Limb (tissue), 2 donors: ENCODE data around the gene PSME1.
"Not testable (repeated sequence)": the region's sequence is repeated elsewhere in the genome, so short reads cannot be mapped to it uniquely, and the experiment has no call there.

Experiments used
- DNase-seq, 2 donors: peaks; one replicate each; pipeline ENCODE4 v3.0.0-alpha.2; 2016; ENCODE audit errors: extremely low spot score in 2 of 2

Gene PSME1

DNA sequence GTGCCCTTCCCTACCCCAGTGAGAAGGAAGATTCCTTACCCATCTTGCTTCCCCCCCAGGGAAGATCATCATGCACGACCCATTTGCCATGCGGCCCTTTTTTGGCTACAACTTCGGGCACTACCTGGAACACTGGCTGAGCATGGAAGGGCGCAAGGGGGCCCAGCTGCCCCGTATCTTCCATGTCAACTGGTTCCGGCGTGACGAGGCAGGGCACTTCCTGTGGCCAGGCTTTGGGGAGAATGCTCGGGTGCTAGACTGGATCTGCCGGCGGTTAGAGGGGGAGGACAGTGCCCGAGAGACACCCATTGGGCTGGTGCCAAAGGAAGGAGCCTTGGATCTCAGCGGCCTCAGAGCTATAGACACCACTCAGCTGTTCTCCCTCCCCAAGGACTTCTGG is 32.5 kb upstream of the PSME1 start:
- no peak for DNase-seq

DNA sequence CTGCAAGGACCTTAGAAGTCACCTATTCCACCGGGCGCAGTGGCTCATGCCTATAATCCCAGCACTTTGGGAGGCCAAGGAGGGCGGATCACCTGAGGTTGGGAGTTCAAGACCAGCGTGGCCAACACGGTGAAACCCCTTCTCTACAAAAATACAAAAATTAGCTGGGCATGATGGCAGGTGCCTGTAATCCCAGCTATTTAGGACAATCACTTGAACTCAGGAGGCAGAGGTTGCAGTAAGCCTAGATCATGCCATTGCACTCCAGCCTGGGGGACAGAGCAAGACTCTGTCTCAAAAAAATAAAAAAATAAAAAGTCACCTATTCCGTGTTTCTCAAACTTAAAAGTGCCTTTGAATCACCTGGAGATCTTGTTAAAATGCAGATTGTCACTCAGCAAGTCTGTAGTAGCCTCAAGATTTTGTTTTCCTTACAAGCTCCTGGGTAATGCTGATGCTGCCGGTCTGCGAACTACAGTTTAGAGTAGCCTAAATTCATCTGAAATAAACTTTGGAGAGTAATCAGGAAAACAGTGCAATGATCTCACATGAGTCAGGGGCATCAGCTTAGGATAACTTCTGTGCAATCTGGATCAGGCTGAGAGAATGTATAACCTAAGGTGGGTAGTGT is 30.3 kb upstream of the PSME1 start:
- DNase-seq, result not testable (repeated sequence)

DNA sequence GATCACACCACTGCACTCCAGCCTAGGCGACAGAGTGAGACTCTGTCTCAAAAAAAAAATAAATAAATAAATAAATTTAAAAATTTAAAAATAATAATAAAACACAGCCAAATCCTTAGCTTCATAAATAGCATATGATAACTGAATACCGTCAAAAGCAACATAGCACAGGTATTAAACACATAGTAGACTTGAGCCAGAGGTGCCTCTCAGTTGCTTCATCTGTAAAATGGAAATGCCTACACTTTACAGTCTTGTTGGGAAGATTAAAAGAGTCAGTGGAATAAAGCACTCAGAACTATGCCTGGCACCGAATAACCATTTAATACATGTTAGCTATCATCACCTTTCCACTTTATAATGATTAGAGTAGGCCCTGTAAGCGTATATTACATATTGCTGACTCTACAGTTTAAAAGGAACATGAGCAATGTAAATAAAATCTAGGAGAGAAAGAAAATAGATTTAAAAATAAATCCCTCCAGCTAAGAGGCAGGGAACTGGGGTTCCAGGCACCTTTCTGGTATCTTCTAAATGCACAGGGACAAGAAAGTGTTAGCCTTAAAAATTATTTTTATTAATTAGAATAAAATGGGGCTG is 29.2 kb upstream of the PSME1 start:
- no peak for DNase-seq

DNA sequence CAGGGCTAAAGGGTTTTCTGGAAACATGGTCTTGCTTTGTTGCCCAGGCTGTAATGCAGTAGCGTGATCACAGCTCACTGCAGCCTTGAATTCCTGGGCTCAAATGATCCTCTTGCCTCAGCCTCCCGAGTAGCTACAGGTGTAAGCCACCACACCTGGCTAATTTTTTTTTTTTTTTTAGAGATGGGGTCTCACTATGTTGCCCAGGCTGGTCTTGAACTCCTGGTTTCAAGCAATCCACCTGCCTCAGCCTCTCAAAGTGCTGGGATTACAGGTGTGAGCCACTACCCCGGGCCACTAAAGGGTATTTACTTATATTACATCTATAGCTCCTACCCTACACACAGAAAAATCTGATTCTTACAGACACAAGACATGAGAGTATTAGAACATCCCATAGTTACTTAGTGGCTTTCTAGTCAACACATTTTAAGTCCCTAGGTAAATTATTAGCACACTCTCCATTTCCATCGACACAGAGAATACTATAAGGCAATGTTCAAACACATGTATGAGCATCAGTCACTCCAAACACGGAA is 27.6 kb upstream of the PSME1 start:
- no peak for DNase-seq

DNA sequence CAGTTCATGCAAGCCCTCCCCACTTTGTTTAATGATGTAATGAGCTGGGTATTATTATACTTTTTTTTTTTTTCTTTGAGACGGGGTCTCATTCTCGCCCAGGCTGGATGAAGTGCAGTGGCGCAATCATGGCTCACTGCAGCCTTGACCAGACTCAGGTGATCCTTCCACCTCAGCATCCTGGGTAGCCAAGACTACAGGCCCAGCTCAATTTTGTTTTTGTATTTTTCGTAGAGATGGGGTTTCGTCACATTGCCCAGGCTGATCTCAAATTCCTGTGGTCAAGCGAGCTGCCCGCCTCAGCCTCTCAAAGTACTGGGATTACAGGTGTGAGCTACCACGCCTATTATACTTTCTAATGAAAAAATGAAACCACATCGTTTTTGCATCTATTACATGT is 25.9 kb upstream of the PSME1 start:
- no peak for DNase-seq

DNA sequence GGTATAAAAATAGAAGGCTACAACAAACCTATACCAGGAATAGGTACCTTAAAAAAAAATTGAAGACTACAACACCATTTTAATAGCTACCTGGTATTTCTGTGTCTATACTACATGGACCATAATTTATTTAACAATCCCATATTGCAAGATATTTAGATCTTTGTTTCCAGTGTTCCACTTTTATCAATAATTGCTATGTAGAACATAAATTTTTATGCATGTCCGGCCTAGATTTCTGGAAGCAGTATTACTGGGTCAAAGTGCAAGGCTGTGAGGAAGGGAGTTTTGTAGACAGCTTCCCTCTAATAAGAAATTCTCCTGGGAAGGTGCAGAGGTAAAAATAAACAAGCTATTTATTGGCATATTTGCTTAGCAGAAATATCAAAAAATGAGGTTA is 25.5 kb upstream of the PSME1 start:
- no peak for DNase-seq

DNA sequence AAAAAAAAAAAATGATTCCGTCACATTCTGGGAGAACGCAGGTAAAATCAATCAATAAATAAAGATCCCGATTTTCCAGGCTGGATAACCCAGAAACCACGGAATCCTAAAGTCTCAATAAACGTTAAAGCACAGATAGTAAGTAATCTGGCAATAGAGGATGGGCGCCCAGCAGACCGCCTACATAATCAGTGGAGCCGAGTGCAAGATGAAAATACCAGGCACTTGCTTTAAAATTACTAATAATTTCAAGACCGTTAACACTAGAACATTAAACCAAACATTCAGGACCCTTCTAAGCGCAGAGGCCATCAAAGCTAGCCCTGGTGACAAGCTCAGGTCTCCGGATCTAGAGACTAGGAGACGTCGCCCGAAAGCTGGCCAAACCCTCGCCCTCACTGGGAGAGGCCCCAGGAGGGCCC is 22.6 kb upstream of the PSME1 start:
- no peak for DNase-seq

DNA sequence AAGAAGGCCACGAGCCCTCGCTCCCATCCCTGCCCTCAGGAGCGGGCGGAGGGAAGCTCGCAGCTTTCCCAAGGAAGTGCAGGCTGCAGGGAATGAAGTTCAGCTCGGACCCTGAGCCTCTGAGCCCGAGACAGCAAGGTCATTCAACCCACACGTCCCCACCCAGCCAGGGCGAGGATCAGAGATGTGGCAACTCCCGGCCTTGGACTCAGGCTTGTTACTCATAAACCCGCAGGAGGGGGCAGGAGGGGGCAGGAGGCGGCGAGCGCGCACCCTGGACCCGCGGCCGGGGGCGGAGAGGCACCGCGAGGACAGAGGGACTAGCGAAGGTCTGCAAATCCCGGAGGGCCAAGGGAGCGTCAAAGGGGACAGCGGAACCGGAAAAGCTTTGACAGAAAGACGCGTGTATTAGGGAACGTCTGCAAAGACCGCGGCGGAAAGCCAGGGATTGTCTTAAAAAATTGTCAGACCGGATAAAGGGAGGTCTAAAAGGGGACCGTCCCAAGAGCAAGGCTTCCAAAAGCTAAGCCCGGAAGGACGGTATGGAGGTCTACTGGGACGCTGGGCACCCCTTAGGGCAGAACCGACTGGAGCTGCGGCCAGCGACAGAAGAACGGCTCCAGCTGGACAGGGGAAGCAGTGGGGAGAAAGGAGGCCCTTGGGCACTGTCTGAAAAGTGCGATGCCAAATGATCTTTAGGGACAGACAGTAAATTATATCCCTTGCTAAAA is 22.0 kb upstream of the PSME1 start:
- DNase-seq, result peak; percentile 80 to 82

DNA sequence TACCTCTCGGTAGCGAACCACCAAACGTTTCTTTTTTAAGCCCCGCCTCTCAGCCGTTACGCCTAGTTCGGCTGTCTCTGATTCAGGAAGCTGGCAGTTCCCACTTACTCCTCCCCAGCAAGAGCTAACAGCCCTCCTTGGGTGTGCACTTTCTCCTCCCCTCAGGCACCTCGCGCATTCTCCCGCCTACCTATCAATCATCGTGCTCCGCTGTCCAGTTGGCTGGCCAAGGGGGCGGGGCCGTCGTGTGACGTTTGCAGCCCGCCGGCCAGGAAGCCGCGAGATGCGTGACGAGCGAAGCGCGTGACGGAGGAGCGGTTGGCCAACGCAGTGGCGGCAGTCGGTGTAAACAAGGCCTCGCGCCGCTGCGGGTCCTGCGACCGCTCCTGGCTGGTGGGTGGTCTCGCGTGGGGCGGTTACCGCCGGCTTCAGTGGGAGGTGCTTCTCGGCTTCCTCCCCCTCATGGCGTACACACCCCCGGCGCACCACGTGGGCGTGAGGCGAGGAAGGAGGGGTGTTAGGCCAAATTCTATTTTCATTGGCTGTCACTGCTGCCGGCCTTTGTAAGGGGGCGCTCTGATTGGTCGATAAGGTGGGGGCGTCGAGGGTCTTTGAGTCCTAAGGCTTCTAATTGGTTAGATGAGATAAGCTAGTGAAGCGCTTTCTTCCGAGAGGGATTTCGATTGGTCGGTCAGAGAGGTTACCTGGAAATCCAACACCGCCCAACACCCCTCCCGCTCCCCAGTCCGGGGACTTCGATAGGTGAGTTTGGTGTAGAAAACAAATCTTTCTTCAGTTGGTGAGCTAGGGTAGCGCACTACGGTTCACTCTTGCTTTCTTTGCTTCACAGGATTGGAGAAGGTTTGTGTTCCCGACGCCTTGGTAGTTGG is 21.2 kb upstream of the PSME1 start, which contains the start of the genes DCAF11 and NRL:
DCAF11 (plus strand) TSS at position 246 of the 890 bp plus-strand sequence. CDS start 818 bp downstream, outside the sequence.
NRL (minus strand) TSS at position 418 of the 890 bp plus-strand sequence. CDS start 32,101 bp downstream, outside the sequence.
- DNase-seq, result peak; percentile 99

DNA sequence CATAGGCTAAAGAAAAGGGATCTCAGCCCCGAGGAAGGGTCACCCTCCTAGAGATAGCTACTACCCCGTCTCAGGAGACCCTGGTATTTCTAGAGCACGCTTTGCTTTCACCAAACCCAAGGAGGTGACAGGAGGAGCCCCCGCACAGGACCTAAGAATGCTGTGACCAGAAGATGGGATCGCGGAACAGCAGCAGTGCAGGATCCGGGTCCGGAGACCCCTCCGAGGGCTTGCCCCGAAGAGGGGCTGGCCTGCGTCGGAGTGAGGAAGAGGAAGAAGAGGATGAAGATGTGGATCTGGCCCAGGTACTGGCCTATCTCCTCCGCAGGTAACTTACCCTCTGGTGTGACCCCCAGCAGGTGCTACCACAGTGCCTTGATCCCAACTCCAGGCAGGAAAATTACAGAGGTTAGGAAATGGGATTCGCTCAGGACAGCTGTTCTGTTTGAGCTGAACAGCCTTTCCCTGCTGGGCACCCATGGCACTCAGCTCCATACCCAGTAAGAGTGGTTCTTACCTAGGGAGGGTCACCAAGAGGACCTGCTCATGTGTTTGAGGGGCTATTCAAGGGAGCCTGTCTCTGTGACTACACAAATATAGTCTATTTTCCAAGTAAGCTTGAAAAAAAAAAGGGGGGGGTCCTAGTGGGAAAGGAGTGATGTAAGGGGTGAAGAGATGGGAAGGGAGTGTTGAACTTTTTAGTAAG is 20.4 kb upstream of the PSME1 start:
- no peak for DNase-seq

DNA sequence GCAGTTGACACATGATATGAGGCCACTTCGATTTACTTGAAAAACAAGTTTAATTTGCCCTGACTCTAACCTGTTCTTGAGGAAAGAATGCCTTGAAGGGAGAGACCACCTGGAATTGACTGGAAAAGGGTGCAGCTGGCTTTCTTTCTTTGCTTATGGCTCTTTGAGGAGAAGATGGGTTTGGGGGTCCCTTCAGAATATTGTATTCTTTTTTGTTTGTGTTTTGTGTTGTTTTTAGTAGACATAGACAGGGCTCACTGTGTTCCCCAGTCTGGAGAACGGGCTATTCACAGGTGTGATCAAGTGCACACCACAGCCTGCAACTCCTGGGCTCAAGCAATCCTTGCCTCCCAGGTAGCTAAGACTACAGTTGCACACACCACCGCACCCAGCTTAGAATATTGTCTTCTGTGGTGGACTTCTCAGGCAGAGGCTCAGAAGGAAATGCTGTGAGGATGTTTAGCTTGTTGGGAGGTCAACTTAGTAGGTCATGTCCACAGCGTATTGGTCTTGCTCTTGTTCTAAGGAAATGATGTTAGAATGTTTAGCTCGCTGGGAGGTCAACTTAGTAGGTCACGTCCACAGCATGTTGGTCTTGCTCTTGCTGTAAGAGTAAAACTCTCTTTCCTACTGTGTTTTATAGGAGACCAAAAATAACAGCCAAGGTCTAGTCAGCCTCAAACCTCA is 19.7 kb upstream of the PSME1 start:
- DNase-seq, result no peak

DNA sequence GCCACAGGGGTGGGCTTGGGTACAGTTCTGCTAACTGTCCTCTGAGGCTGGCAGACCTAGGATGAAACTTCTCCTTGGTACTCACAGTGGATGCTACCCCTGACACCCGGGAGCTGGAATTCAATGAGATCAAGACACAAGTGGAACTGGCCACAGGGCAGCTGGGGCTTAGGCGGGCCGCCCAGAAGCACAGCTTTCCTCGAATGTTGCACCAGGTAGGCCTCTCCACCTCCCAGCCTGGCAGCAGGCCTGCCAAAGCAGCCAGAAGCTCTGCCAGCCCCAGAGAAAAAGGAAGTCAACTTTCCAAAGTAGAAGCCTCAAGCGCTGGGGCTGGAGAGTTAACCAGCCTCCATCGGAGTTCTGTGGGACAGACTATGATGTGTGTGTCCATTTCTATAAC is 18.8 kb upstream of the PSME1 start:
- no peak for DNase-seq

DNA sequence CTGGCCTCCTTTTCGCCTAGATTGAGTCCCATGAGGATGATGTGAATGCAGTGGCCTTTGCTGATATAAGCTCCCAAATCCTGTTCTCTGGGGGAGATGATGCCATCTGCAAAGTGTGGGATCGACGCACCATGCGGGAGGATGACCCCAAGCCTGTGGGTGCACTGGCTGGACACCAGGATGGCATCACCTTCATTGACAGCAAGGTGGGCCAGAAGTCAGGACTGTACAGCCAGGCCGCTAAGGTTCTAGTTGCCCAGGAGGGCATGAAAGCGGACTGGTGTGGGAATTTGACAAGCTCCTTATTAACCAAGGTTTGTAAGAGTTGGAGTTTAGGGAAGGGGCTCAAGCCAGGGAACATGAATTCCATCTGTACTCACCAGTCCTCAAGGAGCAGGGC is 16.3 kb upstream of the PSME1 start:
- no peak for DNase-seq

DNA sequence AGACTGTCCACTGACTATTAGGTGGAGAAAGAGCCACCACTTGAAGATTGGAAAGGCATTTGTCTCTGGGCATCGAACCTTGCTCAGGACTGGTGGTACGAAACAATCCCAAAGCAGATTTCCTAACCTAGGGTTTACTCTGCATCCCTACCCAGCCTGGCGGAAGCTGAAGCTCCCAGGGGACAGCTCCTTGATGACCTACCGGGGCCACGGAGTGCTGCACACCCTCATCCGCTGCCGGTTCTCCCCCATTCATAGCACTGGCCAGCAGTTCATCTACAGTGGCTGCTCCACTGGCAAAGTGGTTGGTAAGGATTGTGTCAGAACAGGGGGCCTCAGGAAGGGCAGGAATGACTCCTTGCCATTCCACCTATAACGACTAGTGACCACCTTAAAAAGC is 14.8 kb upstream of the PSME1 start:
- no peak for DNase-seq

DNA sequence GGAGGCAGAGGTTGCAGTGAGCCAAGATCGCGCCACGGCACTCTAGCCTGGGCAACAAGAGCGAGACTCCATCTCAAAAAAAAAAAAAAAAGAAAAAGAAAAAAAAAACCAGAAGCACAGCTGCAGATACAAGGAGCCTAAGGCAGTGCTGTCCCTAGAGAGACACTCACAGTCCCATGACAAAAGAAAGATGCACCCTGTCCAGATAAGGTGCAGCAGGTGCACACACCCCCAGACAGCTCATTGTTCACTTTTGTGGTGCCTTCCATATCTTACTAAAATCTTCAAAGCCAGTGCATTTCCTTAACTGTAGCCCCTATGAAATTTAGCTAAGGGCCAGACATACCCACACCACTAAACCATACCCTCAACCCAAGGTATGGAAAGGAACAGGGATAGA is 13.6 kb upstream of the PSME1 start:
- no peak for DNase-seq

DNA sequence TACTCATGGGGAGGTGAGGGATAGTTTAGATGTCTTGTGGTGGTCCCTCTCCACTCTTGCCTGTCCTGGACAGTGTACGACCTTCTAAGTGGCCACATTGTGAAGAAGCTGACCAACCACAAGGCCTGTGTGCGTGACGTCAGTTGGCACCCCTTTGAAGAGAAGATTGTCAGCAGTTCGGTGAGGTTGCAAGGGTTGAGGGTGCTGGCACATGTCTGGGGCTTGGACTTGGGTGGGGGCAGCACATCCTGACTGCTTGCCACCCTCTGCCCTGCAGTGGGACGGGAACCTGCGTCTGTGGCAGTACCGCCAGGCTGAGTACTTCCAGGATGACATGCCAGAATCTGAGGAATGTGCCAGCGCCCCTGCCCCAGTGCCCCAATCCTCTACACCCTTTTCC is 13.1 kb upstream of the PSME1 start:
- DNase-seq, result no peak

DNA sequence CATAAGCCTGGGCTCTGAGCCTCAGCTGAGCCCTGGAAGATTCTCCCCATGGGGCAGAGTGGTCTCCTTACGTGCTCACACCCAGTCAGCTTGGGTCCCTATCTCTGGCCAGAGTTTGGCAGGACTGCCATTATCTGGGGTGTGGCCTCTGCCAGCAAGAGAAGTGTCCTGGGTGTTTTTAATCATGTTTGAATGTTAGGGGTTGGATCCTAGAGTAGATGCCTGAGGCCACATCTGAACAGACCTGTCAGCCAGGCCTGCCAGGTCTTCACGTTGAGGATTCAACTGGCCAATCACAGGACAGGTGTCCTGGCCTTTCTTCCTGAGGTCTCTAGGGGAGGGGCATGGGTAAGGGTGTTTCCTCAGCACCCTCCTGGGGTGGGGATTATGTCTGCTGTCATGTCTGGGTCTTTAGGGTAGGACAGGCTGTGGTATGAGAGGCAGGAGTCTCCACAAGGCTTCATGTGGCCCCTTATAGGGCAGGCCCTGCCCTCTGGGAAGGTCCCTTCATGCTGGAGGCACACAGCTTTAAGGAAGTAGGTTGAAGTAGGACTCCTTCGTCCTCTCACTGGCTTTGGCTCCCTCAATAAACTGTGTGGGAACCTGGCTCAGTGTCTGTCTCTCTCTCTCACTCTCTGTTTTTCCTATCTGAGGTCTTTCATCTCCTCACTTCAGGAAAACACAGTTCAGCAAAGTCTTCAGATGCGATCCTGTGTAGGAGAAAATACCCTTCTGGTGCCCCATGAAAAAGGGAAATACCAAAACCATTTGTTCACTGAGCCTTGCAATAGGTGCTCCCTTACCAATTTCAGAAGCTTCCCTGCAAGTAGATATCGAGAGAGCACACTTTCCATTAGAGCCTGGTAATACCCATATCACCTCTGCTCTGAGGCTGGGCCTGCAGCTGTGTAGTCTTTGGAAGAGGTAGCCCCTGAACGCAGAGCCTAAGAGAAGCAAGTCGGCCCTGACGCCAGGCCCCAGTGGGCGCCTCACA is 12.3 kb upstream of the PSME1 start:
- DNase-seq, result no peak

DNA sequence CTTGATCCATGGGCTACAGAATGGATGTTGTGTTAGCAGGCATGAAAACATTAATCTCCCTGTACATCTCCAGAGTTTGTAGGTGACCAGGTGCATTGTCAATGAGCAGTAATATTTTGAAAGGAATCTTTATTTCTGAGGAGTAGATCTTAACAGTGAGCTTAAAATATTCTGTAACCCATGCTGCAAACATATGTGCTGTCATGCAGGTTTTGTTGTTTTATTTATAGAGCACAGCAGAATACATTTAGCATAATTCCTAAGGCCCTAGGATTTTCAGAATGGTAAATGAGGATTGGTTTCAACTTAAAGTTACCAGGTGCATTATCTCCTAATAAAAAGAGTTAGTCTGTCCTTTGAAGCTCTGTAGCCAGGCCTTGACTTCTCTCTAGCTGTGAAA is 9.1 kb upstream of the PSME1 start:
- DNase-seq, result no peak

DNA sequence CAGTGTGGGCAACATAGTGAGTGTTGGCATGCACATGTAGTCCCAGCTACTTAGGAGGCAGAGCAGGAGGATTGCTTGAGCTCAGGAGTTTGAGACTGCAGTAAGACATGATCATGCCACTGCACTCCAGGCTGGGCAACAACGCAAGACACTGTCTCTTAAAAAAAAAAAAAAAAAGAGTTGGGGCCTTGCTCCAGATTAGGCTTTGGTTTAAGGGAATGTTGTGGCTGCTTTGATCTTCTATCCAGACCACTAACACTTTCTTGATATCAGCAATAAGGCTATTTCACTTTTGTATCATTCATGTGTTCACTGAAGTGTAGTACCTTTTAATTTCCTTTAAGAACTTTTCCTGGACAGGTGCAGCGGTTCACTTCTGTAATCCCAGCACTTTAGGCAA is 8.3 kb upstream of the PSME1 start:
- no peak for DNase-seq
